NOMO-1 treated with DMSO at 0.1 percent for 48 hours (cell line): ENCODE measurements around the gene TSC22D1.
"Not testable (repeated sequence)": the region's sequence is repeated elsewhere in the genome, so short reads cannot be mapped to it uniquely, and the experiment has no call there.

Source experiments
- DNase-seq: peaks from one replicate; lab custom pipeline; 2025; ENCODE audit not compliant: unreplicated experiment; lab: John Stamatoyannopoulos, UW

Gene TSC22D1

DNA sequence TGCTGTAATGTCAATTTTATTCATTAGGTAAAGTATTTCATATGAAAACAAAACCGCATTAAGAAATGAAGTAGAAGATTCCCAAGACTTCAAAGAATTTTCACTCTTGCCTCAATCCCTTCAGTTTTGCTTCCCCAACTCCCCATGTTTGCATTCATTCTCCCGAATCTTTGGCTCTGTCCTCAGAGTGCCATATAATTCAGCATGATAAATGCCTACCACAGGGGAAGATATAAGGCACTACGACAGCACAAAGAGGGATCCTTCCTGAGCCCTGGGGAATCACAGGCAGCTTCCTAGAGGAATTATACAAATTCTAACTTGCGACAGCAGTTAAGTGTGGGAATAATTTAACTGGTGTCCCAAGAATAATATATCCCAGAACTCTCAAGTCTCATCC is 68.5 kb downstream of the TSC22D1 start:
- no peak for DNase-seq

DNA sequence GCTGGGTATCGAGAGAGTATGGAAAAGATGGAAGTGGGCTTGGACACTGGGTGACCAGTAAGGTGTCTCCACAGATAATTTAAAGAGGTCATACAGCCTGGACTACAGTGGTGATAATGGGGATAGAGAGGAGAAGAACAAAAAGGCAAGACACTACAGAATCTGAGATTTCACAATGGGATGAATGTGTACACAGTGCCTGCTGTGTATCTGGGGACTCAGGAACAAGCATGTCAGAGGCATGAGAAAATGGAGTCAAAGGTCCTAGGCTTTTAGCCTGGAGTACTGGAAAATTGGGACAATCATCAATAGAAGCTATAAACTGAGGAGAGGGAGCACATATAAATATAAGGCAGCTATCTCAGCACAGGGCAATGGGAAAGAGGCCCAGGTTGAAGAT is 69.4 kb downstream of the TSC22D1 start:
- no peak for DNase-seq

DNA sequence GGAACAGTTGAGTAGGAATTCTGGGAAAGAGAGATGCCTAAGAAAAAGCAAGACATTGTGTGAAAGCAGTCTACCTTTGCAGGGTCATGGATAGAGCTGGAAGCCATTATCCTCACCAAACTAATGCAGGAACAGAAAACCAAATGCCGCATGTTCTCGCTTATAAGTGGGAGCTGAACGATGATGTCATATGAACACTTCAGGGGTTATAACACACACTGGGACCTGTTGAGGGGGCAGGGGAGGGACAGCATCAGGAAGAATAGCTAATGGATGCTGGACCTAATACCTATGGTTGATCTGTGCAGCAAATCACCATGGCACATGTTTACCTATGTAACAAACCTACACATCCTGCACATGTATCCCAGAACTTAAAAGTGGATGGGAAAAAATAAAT is 69.9 kb downstream of the TSC22D1 start:
- DNase-seq: no peak

DNA sequence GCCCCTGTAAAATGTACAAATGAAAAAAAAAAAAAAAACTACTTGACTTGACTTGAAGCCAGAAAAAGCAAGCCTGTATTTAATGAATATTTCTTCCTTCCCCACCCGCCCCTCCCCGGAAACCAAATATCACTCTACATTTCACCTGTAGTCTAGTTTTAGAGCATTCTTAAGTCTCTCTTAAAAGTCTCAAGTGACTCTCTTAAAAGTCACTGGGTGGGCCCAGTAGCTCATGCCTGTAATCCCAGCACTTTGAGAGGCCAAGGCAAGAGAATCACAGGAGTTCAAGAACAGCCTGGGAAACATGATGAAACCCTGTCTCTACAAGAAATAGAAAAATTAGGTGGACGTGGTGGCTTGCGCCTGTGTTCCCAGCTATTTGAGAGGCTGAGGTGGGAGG is 72.0 kb downstream of the TSC22D1 start:
- DNase-seq: no peak

DNA sequence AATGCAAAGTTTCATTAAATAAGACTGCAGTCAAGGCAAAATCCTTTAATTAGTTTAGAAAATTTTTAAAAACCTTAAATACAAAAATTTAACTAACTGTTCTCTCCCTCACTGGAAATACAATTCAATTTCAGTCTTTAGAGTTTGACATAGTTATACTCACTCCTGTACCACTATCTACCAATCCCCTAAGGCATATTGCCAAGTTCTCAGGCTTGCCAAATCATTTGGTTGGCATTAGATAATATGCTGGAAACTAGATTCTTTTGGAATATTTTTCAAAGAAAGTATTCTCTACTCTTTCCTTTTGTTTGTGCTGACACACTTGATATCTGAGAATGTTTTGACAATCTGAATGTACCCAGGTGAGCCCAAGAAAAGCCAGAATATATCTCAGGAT is 77.2 kb downstream of the TSC22D1 start:
- no peak for DNase-seq

DNA sequence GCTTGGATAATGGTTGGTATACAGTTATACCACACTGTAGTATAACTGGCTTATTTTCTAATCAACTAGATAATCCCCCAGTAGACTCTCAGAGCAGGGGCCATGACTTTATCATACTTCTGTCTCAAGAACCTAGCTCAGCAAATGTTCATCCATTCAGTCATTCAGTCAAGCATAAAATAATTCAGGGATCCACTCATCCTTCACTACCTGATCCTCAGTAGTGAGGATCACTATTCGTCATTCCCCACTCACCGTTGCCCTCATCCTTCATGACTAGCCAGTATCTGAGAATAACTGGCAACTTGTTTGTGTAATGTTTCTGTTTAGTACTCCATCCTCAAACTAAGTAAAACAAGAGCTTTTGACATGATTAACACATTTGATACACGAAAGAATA is 77.6 kb downstream of the TSC22D1 start:
- DNase-seq: no peak

DNA sequence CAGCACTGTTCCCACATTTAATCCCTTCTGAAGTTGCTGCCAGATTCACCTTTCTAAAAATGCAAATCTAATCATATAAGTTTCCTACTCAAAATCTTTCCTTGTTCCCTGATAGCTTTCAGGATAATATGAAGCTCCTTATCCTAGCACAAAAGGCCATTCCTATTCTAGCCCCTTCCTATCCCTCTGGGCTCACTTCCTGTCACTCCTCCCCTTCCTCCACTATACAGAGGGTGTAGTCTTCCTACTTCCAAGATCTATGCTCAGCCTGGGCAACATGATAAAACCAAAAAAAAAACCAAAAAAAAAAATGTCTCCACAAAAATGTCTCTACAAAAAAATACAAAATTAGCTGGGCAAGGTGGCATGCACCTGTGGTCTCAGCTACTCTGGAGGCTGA is 78.3 kb downstream of the TSC22D1 start:
- no peak for DNase-seq

DNA sequence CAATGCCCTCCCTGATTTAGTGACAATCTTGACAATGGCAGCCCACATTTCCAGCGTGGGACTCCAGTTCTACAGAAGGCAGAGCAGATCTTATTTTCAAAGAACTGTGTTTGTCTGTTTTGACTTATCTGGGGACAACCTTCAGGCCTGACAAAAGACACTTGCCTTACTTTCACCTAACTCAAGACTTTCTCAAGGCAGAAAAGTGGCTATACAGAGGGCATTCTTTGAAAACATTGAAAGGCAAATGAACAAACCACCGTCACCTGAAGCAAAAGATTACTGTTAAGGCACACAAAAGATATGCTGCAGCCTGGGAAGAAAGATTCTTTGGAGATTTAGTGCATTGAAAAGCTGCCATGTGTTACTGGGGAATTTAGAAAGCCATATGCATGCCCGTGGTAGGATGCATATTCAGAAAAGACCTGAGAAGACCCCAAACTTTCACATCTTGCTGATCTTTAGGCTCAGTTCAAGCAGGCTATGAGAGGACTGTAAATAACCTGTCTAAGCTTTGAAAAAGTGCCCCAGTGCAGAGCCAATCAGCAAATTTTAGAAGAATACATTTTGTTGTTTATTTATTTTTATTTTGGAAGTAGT is 82.8 kb downstream of the TSC22D1 start:
- no peak for DNase-seq

DNA sequence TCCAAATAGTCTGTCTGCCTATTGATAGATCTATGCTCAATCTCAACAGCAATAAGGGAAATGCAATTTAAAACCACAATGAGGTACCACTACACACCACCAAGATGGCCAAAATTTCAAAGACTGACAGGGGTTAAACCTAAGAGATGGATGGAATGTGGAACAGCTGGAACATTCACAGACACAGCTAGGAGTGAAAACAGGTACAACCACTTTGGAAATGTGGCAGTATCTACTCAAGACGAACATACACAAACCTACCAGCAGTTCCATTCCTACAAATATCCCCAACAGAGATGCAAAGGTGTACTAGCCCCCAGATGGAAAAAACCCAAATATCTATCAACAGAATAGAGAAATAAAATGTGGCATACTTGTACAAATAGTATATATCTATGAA is 86.4 kb downstream of the TSC22D1 start:
- DNase-seq: no peak

DNA sequence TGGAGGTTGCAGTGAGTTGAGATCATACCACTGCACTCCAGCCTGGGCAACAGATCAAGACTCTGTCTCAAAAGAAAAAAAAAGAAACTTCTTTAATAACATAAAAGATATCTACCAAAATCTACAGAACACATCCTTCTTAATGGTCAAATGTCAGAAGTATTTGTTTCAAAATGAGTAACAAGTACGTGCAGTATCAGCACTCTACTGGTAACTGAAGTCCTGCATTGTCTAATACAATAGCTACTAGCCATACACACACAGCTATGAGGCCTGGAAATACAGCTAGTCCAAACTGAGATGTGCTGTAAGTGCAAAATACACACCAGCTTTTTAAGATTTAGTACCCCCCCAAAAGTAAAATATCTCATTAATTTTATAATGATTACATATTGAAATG is 88.1 kb downstream of the TSC22D1 start:
- no peak for DNase-seq

DNA sequence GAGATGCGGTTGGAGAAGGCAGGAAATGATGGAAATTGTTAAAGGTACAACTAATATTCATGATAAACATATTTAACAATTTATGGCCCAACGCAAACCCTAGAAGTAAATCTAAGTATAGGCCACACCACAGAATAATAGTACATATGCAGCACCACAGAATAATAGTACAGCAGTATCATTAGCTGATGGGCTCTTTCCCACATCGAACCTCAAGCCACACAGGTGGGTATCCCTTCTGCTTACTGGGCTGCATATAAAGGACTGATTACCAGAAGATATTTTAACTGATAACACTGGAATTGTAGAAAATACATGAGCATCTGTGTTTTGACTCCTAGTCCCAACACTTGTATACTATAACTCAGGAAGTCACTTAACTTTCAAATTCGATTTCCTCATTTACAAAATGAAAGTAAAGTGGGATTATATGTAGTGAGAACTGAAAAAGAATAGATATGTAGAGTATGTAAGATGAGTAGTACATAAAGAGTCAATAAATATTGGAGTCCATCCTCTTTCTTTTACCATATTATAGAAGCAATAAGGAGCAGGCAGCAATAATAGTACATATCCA is 91.5 kb downstream of the TSC22D1 start:
- peak; percentile 4 for DNase-seq

DNA sequence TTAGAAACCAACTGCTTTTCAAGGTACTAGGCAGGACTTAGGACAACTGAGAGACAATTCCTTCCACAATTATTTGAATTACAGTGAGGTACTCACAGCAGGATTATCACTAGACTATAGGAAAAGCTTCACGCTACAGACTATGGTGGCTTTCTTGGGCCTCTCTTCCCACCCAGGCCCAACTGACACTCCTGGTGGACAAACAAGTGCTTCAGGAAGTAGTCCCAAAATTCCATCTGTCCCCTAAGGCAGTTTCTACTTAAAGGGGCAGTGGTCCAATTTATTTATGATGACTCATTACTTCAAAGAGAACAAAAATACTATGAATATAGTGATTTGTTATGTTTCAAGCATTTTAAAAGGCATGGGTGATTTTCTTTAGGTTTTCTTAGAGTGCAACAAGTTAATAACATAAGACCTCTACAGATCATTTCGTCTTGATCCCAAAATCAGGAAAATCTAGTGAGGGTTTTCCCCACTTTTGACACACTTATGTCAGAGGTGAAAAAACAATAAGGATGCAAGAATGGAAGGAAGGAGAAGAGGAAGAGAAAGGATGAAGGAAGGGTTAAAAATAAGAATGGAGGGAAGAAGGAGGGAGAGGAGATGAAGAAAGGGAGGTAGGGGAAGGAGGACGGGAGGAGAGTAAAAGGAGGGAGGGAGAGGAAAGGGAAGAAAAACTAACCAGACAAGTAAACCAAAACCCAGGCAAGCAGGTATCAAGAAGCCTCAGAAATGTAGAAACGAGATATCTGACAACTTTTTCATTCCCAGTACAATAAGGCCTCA is 101.8 kb downstream of the TSC22D1 start:
- DNase-seq: no peak

DNA sequence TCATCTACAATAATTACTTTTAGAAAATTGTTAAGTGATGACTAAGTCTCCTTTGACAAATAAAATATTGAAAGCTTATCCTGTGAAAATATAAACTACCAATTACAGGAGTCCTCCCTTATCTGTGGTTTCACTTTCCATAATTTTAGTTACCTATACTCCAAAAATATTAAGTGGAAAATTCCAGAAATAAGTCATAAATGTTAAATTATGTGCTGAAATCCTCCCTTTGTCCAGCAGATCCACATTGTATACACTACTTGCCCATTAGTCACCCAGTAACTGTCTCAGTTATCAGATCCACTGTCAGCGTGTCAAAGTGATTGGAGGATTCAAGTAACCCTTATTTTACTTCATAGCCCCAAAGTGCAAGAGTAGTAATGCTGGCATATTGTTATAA is 104.4 kb downstream of the TSC22D1 start:
- no peak for DNase-seq

DNA sequence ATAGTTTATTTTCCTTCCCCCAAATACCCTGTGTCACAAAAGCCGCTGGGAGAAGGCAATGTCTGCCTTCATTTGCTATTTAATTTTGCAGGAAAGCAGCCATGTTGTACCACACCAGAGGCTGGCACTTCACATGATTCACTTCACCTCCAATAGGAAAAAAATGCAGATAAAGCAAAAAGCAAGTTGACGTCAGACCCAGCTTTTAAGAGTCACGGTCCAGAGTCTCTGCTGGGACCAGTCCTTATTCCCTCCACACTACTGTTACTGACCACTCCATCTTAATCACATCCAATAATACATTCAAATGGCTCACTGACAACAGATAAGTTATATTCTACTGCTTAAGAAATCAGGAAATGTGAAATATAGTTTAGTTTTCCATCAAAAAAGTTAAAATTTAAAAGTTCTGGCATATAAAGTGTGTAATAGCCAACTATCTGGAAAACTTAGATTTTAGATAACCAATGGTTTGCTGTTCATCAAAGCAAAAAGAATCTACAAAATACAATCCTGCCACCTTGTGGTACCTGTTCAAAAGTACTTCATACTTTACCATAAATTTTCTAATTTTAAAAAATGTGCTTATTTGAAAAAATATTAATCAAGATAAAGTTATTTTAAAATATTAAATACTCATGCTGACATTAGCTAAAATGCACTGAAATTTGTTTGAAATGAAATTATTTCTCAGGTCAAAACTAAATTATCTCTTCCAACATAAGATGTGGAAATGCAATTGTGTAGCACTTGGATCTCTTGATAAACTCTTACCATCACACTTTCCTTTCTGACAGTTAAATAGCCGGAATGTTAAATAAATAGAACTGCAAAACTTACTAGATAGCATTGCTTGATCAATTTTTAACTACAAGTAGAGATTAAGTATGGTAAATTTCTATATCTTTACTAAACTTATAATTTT is 105.2 kb downstream of the TSC22D1 start:
- peak; percentile 23 for DNase-seq

DNA sequence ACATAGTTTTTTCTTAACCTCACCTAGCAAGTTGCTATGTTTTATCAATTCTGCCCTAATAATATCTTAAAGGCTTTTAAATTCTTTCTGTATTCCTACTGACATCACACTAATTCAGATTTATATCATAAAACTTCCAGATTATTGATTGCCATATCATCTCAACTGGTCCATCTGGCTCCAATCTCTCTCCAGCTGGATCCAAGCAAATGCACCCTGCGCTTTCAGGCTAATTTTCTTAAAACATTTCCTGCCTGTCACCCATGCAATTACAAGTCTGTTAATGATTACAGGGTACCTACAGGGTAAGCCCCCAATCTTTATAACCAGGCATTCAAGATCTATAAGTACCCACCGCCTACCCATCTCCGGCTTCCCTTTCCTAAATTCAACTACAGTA is 107.3 kb downstream of the TSC22D1 start:
- no peak for DNase-seq

DNA sequence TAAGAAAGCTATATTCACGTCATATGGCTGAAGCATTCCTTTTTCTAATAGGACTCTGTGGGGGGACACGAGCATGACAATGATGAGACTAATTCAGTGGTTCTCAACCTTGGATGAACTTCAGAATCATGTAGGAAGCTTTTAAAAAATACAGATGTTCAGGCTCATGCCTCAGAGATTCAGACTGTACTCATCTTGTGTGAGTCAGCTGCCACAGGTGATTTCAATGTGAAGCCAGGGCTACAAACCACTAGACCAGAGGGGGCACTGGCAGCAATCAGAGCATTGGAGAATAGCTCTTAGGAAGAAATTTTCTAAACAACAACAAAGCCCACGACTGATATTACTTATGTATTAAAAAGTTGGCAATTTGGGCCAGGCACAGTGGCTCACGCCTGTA is 110.8 kb downstream of the TSC22D1 start:
- DNase-seq: no peak

DNA sequence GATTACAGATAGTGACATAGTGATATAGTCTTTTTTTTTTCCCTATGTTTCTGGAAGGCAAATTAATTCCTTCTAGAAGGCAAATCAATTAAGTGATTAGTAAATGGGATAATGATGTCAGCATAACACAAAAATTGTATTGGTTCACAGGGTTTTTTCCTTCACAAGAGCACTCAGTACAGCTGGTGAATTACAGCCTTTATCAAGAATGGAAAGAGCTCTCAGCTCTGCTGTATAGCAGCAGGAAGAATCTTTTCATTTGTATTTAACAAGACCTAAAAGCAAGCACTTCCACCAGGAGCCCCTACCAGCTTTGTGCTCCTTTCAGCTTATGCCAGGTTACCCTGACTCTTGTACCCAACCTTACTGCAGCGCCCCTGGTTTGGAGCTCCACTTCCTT is 111.7 kb downstream of the TSC22D1 start:
- no peak for DNase-seq

DNA sequence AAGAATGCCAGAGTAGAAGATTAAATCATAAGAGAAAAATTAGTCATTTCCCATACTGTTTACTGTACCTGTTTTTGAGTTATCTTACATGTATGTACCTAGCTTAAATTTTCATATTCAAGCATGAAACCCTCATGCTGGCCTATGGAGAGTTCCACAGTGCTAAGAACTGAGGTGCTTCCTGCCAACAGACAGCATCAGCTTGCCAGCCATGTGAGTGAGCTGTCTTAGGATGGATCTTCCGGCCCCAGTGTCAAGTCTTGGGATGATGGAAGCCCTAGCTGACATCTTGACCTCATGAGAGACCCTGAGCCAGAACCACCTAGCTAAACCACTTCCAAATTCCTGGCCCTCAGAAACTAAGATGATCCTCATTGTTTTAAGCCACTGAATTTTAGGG is 112.4 kb downstream of the TSC22D1 start:
- DNase-seq: no peak

DNA sequence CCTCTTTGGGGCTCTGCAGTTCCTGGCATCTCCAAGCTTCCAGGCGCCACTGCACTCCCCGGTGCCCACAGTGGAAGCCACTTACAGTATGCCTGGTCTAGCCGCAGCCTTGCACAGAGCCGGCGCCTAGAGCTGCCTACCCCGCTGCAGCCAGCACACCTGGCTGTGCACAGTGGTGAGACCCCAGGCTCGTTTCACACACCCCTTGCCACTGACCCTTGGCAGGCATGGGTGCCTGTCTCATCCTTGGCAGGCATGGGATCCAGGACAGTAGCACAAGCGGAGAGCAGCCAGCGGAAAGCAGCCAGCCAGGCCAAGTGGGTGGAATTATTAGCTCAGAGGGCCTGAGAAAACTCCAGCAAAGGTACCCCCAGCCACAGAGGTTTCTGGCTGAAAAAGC is 116.5 kb downstream of the TSC22D1 start:
- no peak for DNase-seq

DNA sequence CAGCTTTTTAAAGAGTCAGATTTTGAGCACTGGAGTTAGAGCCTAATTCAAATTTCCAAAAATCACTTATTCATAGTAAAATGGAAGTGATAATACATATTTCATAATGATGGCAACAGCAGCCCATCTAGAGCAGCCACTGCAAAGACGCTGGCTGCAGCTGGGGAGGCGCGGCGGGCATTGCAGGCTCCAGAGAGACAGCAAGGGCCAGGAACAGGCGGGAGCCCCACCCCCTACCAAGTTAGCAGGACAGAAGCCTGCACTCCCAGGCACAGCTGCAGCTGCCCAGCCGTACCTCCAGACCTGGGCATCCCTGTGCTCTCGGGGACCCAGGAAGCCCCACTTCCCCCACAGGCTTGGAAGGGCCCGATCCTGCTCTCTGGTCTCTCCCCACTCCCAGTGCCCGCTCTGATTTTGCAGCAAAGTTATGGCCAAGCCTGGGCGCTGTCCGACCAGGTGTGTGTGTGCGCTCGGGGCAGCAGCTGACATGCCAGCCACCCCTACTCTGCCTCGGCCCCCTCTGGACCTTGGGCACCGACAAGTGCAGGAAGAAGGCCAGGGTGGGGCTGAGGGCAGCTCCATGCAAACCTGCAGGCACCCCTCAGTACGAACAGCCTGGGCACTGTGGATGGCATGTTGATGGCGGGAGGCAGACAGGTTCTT is 117.7 kb downstream of the TSC22D1 start:
- DNase-seq: no peak

DNA sequence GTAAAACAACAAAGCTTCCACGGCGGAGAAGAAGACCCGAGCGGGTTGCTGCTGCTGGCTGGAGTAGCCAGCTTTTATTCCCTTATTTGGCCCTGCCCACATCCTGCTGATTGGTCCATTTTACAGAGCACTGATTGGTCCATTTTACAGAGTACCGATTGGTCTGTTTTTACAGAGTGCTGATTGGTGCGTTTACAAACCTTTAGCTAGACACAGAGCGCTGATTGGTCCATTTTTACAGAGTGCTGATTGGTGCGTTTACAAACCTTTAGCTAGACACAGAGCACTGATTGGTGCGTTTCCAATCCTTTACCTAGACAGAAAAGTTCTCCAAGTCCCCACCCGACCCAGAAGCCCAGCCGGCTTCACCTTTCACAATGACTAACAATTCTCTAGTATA is 119.9 kb downstream of the TSC22D1 start:
- DNase-seq: not testable (repeated sequence)
